Nephron (organoid): ENCODE data around the gene APPL1.

Source experiments
- H3K27ac Mint-ChIP-seq, 3 experiments: 2 replicates each; pipeline ENCODE4 v1.8.0; 2020; ENCODE audit warnings: mixed read lengths in 3 of 3, mild to moderate bottlenecking in 2 of 3, moderate library complexity in 1 of 3
- H3K27me3 Mint-ChIP-seq: 2 replicates; pipeline ENCODE4 v1.8.0; 2021; ENCODE audit warnings: low read depth, mild to moderate bottlenecking, moderate library complexity, mixed read lengths
- H3K36me3 Mint-ChIP-seq: 2 replicates; pipeline ENCODE4 v1.8.0; 2020; ENCODE audit warnings: low read depth, mixed read lengths
- H3K4me1 Mint-ChIP-seq: 2 replicates; pipeline ENCODE4 v1.8.0; 2020; ENCODE audit warnings: mixed read lengths
- H3K4me3 Mint-ChIP-seq, 3 experiments: 2 replicates each; pipeline ENCODE4 v1.8.0; 2020; ENCODE audit warnings: mild to moderate bottlenecking in 3 of 3, mixed read lengths in 3 of 3, moderate library complexity in 2 of 3
- H3K9me3 Mint-ChIP-seq: 2 replicates; pipeline ENCODE4 v1.8.0; 2020; ENCODE audit warnings: mixed read lengths
- TF ChIP-seq, protein P1 (sequence below), 3 experiments: fragments of 200-600 bp; sonication (generic); IDR thresholded peaks; one replicate each; pipeline ENCODE4 v1.5.0; 2021; ENCODE audit warnings: antibody characterized with exemption in 3 of 3; ENCODE audit not compliant: unreplicated experiment in 3 of 3

APPL1 gene

DNA sequence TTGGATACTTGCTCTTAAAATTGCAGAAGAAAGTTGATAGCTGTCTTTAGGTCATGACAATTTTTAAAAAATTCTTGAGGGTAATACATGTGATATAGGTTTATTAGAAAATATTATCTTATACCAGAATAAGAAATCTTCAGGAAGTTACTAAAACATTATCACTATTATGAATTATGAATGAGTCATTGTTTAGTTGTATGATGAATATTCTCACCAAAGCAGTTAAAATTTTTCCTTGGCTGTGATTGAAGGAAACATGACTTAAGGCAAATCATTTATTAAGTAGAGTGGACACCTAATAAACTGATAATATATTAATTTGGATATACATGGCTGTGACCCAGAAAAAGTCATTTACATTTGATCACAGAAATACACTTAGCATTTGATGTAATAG is 30.1 kb downstream of the APPL1 start:
- H3K27ac Mint-ChIP-seq = no peak overlapping the region
- peaks cover 73% of the 10 kb centered on the region for H3K36me3 Mint-ChIP-seq
- no peaks in the 10 kb centered on the region for H3K27me3 Mint-ChIP-seq
- no peak overlapping the region for H3K4me3 Mint-ChIP-seq
- TF ChIP-seq, protein P1, sequence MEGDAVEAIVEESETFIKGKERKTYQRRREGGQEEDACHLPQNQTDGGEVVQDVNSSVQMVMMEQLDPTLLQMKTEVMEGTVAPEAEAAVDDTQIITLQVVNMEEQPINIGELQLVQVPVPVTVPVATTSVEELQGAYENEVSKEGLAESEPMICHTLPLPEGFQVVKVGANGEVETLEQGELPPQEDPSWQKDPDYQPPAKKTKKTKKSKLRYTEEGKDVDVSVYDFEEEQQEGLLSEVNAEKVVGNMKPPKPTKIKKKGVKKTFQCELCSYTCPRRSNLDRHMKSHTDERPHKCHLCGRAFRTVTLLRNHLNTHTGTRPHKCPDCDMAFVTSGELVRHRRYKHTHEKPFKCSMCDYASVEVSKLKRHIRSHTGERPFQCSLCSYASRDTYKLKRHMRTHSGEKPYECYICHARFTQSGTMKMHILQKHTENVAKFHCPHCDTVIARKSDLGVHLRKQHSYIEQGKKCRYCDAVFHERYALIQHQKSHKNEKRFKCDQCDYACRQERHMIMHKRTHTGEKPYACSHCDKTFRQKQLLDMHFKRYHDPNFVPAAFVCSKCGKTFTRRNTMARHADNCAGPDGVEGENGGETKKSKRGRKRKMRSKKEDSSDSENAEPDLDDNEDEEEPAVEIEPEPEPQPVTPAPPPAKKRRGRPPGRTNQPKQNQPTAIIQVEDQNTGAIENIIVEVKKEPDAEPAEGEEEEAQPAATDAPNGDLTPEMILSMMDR (IDR thresholded peaks at IDR 0.05; ENCODE audit: unreplicated experiment in 3 of 3) = no peak
- H3K9me3 Mint-ChIP-seq = peaks cover 15% of the 10 kb centered on the region
- peaks cover 3% of the 10 kb centered on the region for H3K4me1 Mint-ChIP-seq

DNA sequence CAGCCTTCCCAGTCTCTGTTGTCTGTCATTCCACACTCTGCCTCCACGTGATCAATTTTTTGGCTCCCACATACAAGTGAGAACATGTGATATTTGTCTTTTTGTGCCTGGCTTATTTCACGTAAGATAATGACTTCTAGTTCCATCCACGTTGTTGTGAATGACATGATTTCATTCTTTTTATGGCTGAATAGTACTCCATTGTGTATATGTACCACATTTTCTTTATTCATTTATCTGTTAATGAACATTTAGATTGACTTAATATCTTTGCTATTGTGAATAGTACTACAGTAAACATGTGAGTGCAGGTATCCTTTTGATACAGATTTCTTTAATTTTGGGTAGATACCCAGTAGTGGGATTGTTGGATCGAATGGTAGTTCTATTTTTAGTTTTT is 33.6 kb downstream of the APPL1 start:
- H3K4me1 Mint-ChIP-seq = no peaks in the 10 kb centered on the region
- no peaks in the 10 kb centered on the region for H3K27me3 Mint-ChIP-seq
- no peak overlapping the region for H3K27ac Mint-ChIP-seq
- peaks cover 88% of the 10 kb centered on the region for H3K36me3 Mint-ChIP-seq
- H3K9me3 Mint-ChIP-seq = peaks cover 43% of the 10 kb centered on the region
- TF ChIP-seq, protein P1 (IDR thresholded peaks at IDR 0.05; ENCODE audit: unreplicated experiment in 3 of 3) = no peak
- no peak overlapping the region for H3K4me3 Mint-ChIP-seq

DNA sequence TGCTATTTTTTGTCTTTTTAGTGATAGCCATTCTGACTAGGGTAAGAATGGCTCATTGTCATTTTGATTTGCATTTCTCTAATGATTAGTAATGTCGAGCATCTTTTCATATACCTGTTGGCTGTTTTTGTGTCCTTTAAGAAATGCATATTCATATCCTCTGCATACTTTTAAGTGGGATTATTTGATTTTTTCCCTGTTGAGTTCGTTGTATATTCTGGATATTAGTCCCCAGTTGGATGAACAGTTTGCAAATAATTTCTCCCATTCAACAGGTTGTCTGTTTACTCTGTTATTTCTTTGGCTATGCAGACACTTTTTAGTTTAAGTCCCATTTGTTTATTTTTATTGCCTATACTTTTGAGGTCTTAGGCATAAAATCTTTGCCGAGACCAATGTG is 34.4 kb downstream of the APPL1 start:
- no peaks in the 10 kb centered on the region for H3K4me1 Mint-ChIP-seq
- no peaks in the 10 kb centered on the region for H3K27me3 Mint-ChIP-seq
- TF ChIP-seq, protein P1 (IDR thresholded peaks at IDR 0.05; ENCODE audit: unreplicated experiment in 3 of 3) = no peak
- peaks cover 51% of the 10 kb centered on the region for H3K9me3 Mint-ChIP-seq
- H3K36me3 Mint-ChIP-seq = peaks cover 95% of the 10 kb centered on the region
- no peak overlapping the region for H3K4me3 Mint-ChIP-seq
- H3K27ac Mint-ChIP-seq = no peak overlapping the region

- H3K27me3 Mint-ChIP-seq = no peaks in the 10 kb centered on the region
- TF ChIP-seq, protein P1 (IDR thresholded peaks at IDR 0.05; ENCODE audit: unreplicated experiment in 3 of 3) = no peak
- peaks cover 77% of the 10 kb centered on the region for H3K36me3 Mint-ChIP-seq
- H3K4me3 Mint-ChIP-seq = no peak overlapping the region
- peaks cover 33% of the 10 kb centered on the region for H3K9me3 Mint-ChIP-seq
- H3K4me1 Mint-ChIP-seq = no peaks in the 10 kb centered on the region
- H3K27ac Mint-ChIP-seq = no peak overlapping the region
Observed at GRCh38 chr3:57268416-57268815, 40.9 kb downstream of the APPL1 start.

- Mint-ChIP-seq H3K27ac (no peak overlapping the region), H3K9me3 (peaks cover 3% of the 10 kb centered on the region), H3K4me1 (no peaks in the 10 kb centered on the region), H3K27me3 (no peaks in the 10 kb centered on the region), H3K4me3 (no peak overlapping the region), H3K36me3 (peaks cover 36% of the 10 kb centered on the region)
- TF ChIP-seq, protein P1 (IDR thresholded peaks at IDR 0.05; ENCODE audit: unreplicated experiment in 3 of 3) = no peak
Observed at GRCh38 chr3:57274845-57275244, 47.3 kb downstream of the APPL1 start.

DNA sequence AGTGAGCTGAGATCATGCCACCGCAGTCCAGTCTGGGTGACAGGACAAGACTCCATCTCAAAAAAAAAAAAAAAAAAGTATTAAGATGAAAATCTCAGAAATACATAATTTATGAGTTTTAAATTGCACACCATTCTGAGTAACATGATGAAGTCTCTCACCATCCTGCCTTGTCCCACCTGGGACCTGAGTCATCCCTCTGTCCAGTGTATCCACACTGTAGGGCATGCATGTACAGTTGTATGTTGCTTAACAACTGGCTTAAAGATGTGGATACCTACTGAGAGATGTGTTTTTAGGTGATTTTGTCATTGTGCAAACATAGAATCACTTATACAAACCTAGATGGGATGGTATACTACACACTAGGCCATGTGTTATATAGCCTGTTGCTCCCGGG is 47.9 kb downstream of the APPL1 start:
- H3K27ac Mint-ChIP-seq = no peak overlapping the region
- TF ChIP-seq, protein P1 (IDR thresholded peaks at IDR 0.05; ENCODE audit: unreplicated experiment in 3 of 3) = no peak
- H3K36me3 Mint-ChIP-seq = peaks cover 31% of the 10 kb centered on the region
- H3K4me1 Mint-ChIP-seq = no peaks in the 10 kb centered on the region
- H3K4me3 Mint-ChIP-seq = no peak overlapping the region
- peaks cover 3% of the 10 kb centered on the region for H3K9me3 Mint-ChIP-seq
- no peaks in the 10 kb centered on the region for H3K27me3 Mint-ChIP-seq
